Measurements from ENCODE around the gene LOXL4.

DNA sequence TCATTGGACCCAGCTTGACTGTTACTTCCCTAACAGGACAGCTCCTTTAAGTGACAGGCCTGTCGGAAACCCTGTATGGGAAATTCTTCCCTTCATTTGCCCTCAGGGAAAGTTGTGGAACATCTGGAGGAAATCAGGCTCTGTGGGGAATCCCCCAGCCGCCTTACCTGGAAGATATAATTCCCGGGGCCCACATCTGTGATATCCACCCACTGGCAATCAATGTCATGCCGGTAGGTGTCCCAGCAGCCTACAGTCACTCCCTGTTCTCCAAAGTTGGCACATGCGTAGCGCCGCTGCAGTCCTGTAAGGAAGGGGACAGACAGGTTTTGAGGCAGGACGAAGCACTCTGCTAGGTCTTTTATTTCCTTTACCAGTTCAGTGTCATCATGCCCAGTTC, 16.6 kb downstream of the LOXL4 start:
- TF ChIP-seq, protein P1, sequence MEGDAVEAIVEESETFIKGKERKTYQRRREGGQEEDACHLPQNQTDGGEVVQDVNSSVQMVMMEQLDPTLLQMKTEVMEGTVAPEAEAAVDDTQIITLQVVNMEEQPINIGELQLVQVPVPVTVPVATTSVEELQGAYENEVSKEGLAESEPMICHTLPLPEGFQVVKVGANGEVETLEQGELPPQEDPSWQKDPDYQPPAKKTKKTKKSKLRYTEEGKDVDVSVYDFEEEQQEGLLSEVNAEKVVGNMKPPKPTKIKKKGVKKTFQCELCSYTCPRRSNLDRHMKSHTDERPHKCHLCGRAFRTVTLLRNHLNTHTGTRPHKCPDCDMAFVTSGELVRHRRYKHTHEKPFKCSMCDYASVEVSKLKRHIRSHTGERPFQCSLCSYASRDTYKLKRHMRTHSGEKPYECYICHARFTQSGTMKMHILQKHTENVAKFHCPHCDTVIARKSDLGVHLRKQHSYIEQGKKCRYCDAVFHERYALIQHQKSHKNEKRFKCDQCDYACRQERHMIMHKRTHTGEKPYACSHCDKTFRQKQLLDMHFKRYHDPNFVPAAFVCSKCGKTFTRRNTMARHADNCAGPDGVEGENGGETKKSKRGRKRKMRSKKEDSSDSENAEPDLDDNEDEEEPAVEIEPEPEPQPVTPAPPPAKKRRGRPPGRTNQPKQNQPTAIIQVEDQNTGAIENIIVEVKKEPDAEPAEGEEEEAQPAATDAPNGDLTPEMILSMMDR (IDR thresholded peaks at IDR 0.05): no peak
- TF ChIP-seq POLR2A (IDR thresholded peaks at IDR 0.05): no peak
